ENCODE results near the gene CDH13.

CDH13 gene

DNA sequence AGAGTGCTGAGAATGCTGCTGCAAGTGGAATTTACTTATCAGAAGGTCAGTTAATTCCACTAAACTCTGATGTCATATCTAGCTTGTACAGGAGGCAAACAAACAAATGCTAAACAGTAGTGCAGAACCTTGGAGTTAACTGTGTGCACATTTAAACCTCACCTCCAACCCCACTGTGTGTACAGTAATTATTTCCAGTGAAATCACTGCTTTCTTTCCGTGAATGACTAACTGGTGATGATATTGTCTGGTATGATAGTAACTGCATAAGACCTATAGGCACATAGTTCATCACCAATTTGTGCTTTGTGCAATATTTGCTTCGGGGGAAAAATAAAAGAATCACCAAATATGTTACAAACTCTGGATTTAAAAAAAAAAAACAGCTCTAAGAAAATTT lies 688.5 kb downstream of the CDH13 start:
- Histone ChIP-seq H3K4me1 (ENCODE audit: control insufficient read depth, insufficient read depth, low read depth, low read length) (no peaks in the 10 kb centered on the region), H2BK5ac (ENCODE audit: low read depth, low read length, poor library complexity, severe bottlenecking) (no peak overlapping the region), H3K27me3 (ENCODE audit: control insufficient read depth in 1 of 2, insufficient read depth in 1 of 2, low read length in 2 of 2) (no peaks in the 10 kb centered on the region), H2AFZ (ENCODE audit: low read depth, low read length) (no peak overlapping the region), H3K14ac (ENCODE audit: low read length in 2 of 2) (no peak overlapping the region), H2AK5ac (ENCODE audit: low read length, severe bottlenecking) (no peak overlapping the region), H3K4ac (ENCODE audit: low read depth in 1 of 2, low read length in 2 of 2) (no peak overlapping the region), H2BK120ac (ENCODE audit: low read depth, low read length) (no peak overlapping the region), H3K27ac (ENCODE audit: low read length, poor library complexity, severe bottlenecking) (no peak overlapping the region), H2BK12ac (ENCODE audit: low read length in 2 of 2) (no peak overlapping the region), H3K4me2 (ENCODE audit: low read length, poor library complexity, severe bottlenecking) (no peak overlapping the region), H4K8ac (ENCODE audit: low read length) (no peak overlapping the region), H2BK15ac (ENCODE audit: low read depth, poor library complexity, severe bottlenecking) (no peak overlapping the region), H3K23ac (ENCODE audit: low read length in 2 of 2) (no peak overlapping the region), H3K36me3 (ENCODE audit: control insufficient read depth in 1 of 2, insufficient read depth in 2 of 2, low read depth in 1 of 2, low read length in 2 of 2) (no peaks in the 10 kb centered on the region), H3K79me1 (replicated peaks; ENCODE audit: low read length, poor library complexity, severe bottlenecking) (no peaks in the 10 kb centered on the region), H3K18ac (ENCODE audit: low read depth in 1 of 2, low read length in 2 of 2) (no peak overlapping the region), H3K4me3 (ENCODE audit: insufficient read depth in 1 of 2, low read depth in 1 of 2, low read length in 2 of 2) (no peak overlapping the region), H4K91ac (ENCODE audit: low read length) (no peak overlapping the region), H3K9ac (ENCODE audit: low read length) (no peak overlapping the region), H3K9me3 (ENCODE audit: control insufficient read depth, low read length) (no peaks in the 10 kb centered on the region)
- 100% methylated on average over 1 of the region's 2 CpGs for WGBS
- DNase-seq: no peak

DNA sequence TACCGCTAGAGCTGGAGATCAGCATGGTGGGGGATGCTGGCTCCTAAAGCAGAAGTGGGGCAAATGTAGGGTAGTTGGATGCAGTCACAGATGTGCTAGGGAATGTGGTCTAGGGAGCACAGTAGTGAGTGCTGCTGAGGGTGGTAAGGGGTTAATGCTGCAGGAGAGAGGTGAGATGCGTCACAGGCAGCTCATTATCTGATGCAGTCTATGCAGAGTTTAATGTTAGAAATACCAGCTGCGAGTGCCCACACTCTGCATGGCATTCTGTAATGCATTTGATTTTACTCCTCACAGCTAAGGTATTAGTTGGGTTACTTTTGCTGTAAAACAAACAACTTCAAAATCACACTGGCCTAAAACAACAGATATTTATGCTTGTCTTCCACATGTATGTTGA lies 689.7 kb downstream of the CDH13 start:
- DNase-seq: no peak
- no peak overlapping the region for H3K4ac ChIP-seq (ENCODE audit: low read depth in 1 of 2, low read length in 2 of 2)
- no peak overlapping the region for H3K27ac ChIP-seq (ENCODE audit: low read length, poor library complexity, severe bottlenecking)
- H4K91ac ChIP-seq (ENCODE audit: low read length): no peak overlapping the region
- no peak overlapping the region for H3K14ac ChIP-seq (ENCODE audit: low read length in 2 of 2)
- no peaks in the 10 kb centered on the region for H3K9me3 ChIP-seq (ENCODE audit: control insufficient read depth, low read length)
- H3K18ac ChIP-seq (ENCODE audit: low read depth in 1 of 2, low read length in 2 of 2): no peak overlapping the region
- no peak overlapping the region for H2BK5ac ChIP-seq (ENCODE audit: low read depth, low read length, poor library complexity, severe bottlenecking)
- H3K79me1 ChIP-seq (replicated peaks; ENCODE audit: low read length, poor library complexity, severe bottlenecking): no peaks in the 10 kb centered on the region
- no peak overlapping the region for H4K8ac ChIP-seq (ENCODE audit: low read length)
- H2BK120ac ChIP-seq (ENCODE audit: low read depth, low read length): no peak overlapping the region
- H3K27me3 ChIP-seq (ENCODE audit: control insufficient read depth in 1 of 2, insufficient read depth in 1 of 2, low read length in 2 of 2): no peaks in the 10 kb centered on the region
- H3K4me2 ChIP-seq (ENCODE audit: low read length, poor library complexity, severe bottlenecking): no peak overlapping the region
- no peak overlapping the region for H3K9ac ChIP-seq (ENCODE audit: low read length)
- 94% methylated on average over 3 of the region's 3 CpGs for WGBS
- no peaks in the 10 kb centered on the region for H3K36me3 ChIP-seq (ENCODE audit: control insufficient read depth in 1 of 2, insufficient read depth in 2 of 2, low read depth in 1 of 2, low read length in 2 of 2)
- H3K4me3 ChIP-seq (ENCODE audit: insufficient read depth in 1 of 2, low read depth in 1 of 2, low read length in 2 of 2): no peak overlapping the region
- H3K4me1 ChIP-seq (ENCODE audit: control insufficient read depth, insufficient read depth, low read depth, low read length): no peaks in the 10 kb centered on the region
- no peak overlapping the region for H2AK5ac ChIP-seq (ENCODE audit: low read length, severe bottlenecking)
- H2BK12ac ChIP-seq (ENCODE audit: low read length in 2 of 2): no peak overlapping the region
- no peak overlapping the region for H2BK15ac ChIP-seq (ENCODE audit: low read depth, poor library complexity, severe bottlenecking)
- no peak overlapping the region for H2AFZ ChIP-seq (ENCODE audit: low read depth, low read length)
- H3K23ac ChIP-seq (ENCODE audit: low read length in 2 of 2): no peak overlapping the region

DNA sequence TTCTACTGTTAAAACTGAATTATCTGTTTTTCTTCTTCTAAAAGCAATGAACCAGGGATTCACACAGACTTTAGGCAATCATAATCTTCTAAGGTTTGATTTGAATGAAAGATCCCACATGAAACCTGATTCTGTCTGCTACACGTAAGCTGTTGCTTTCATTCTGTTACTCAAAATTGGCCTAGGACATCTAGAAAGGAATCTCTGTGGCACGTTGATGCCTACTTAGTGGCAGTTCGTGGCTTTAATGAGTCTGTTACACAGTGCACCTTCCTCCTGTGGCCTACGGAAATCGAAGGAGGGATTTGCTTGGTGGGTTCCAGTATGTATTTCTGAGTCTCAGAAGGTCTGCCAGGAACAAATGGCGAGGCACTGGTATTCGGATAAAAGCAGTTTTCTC lies 691.6 kb downstream of the CDH13 start:
- DNase-seq: no peak
- WGBS: 97% methylated on average over 7 of the region's 7 CpGs
- Histone ChIP-seq H3K79me1 (replicated peaks; ENCODE audit: low read length, poor library complexity, severe bottlenecking) (peaks cover 2% of the 10 kb centered on the region), H2BK5ac (ENCODE audit: low read depth, low read length, poor library complexity, severe bottlenecking) (no peak overlapping the region), H2AK5ac (ENCODE audit: low read length, severe bottlenecking) (no peak overlapping the region), H3K27ac (ENCODE audit: low read length, poor library complexity, severe bottlenecking) (no peak overlapping the region), H3K9ac (ENCODE audit: low read length) (no peak overlapping the region), H3K4me1 (ENCODE audit: control insufficient read depth, insufficient read depth, low read depth, low read length) (no peaks in the 10 kb centered on the region), H2BK120ac (ENCODE audit: low read depth, low read length) (no peak overlapping the region), H3K27me3 (ENCODE audit: control insufficient read depth in 1 of 2, insufficient read depth in 1 of 2, low read length in 2 of 2) (no peaks in the 10 kb centered on the region), H3K9me3 (ENCODE audit: control insufficient read depth, low read length) (no peaks in the 10 kb centered on the region), H3K14ac (ENCODE audit: low read length in 2 of 2) (no peak overlapping the region), H3K23ac (ENCODE audit: low read length in 2 of 2) (no peak overlapping the region), H3K4me2 (ENCODE audit: low read length, poor library complexity, severe bottlenecking) (no peak overlapping the region), H2AFZ (ENCODE audit: low read depth, low read length) (no peak overlapping the region), H3K4ac (ENCODE audit: low read depth in 1 of 2, low read length in 2 of 2) (no peak overlapping the region), H2BK15ac (ENCODE audit: low read depth, poor library complexity, severe bottlenecking) (no peak overlapping the region), H4K91ac (ENCODE audit: low read length) (no peak overlapping the region), H3K36me3 (ENCODE audit: control insufficient read depth in 1 of 2, insufficient read depth in 2 of 2, low read depth in 1 of 2, low read length in 2 of 2) (no peaks in the 10 kb centered on the region), H2BK12ac (ENCODE audit: low read length in 2 of 2) (no peak overlapping the region), H3K4me3 (ENCODE audit: insufficient read depth in 1 of 2, low read depth in 1 of 2, low read length in 2 of 2) (no peak overlapping the region), H3K18ac (ENCODE audit: low read depth in 1 of 2, low read length in 2 of 2) (no peak overlapping the region), H4K8ac (ENCODE audit: low read length) (no peak overlapping the region)

DNA sequence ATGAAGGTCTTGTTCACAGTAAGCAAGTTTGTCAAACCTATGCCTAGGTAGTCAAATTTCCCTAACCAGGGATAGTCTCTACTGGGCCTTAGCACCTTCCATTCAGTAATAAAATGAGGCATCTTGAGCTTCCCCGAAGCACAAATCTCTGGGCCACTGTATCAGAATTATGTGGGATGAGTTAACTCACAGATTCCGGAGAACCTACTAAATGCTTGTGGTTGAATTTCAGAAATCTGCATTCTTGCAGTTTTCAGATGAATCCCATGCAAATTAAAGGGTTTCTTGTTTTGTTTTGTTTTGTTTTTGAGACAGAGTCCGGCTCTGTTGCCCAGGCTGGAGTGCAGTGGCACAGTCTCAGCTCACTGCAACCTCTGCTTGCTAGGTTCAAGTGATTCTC lies 702.2 kb downstream of the CDH13 start:
- Histone ChIP-seq H2BK120ac (ENCODE audit: low read depth, low read length) (no peak overlapping the region), H2BK12ac (ENCODE audit: low read length in 2 of 2) (no peak overlapping the region), H3K9me3 (ENCODE audit: control insufficient read depth, low read length) (no peaks in the 10 kb centered on the region), H4K91ac (ENCODE audit: low read length) (no peak overlapping the region), H3K79me1 (replicated peaks; ENCODE audit: low read length, poor library complexity, severe bottlenecking) (no peaks in the 10 kb centered on the region), H3K27me3 (ENCODE audit: control insufficient read depth in 1 of 2, insufficient read depth in 1 of 2, low read length in 2 of 2) (no peaks in the 10 kb centered on the region), H3K14ac (ENCODE audit: low read length in 2 of 2) (no peak overlapping the region), H3K4ac (ENCODE audit: low read depth in 1 of 2, low read length in 2 of 2) (no peak overlapping the region), H3K27ac (ENCODE audit: low read length, poor library complexity, severe bottlenecking) (no peak overlapping the region), H3K9ac (ENCODE audit: low read length) (no peak overlapping the region), H3K4me3 (ENCODE audit: insufficient read depth in 1 of 2, low read depth in 1 of 2, low read length in 2 of 2) (no peak overlapping the region), H3K4me2 (ENCODE audit: low read length, poor library complexity, severe bottlenecking) (no peak overlapping the region), H4K8ac (ENCODE audit: low read length) (no peak overlapping the region), H2AK5ac (ENCODE audit: low read length, severe bottlenecking) (no peak overlapping the region), H3K23ac (ENCODE audit: low read length in 2 of 2) (no peak overlapping the region), H2BK5ac (ENCODE audit: low read depth, low read length, poor library complexity, severe bottlenecking) (no peak overlapping the region), H3K18ac (ENCODE audit: low read depth in 1 of 2, low read length in 2 of 2) (no peak overlapping the region), H3K36me3 (ENCODE audit: control insufficient read depth in 1 of 2, insufficient read depth in 2 of 2, low read depth in 1 of 2, low read length in 2 of 2) (no peaks in the 10 kb centered on the region), H2AFZ (ENCODE audit: low read depth, low read length) (no peak overlapping the region), H2BK15ac (ENCODE audit: low read depth, poor library complexity, severe bottlenecking) (no peak overlapping the region), H3K4me1 (ENCODE audit: control insufficient read depth, insufficient read depth, low read depth, low read length) (no peaks in the 10 kb centered on the region)
- no peak for DNase-seq
- WGBS: 95% methylated on average over 3 of the region's 3 CpGs
